ENCODE measurements around the gene TRIO.

GRCh38 chr5:14479143-14479696, 336.1 kb downstream of the TRIO start:
- TF ChIP-seq CTCF (conservative IDR thresholded peaks at IDR 0.05 in 1 of 2, IDR thresholded peaks at IDR 0.05 in 1 of 2; ENCODE audit: low read depth in 1 of 2, low read length in 2 of 2) (no peak), EZH2 (IDR thresholded peaks at IDR 0.05; ENCODE audit: low read length, missing control alignments) (no peak)
